ENCODE measurements around the gene OSTN. TPM values are rescaled to one million over a fixed set of nuclear protein-coding genes. Genes with fewer than 3 reads are reported as not detected.

Gene OSTN
- total and polyA plus RNA-seq, 2 of the 13 experiments (the other 11 are each of a cell fraction or from before 2014, with no cell fraction given), result not detected

GRCh38 chr3:191227541-191227940 is 28.5 kb downstream of the OSTN start (continued):
- TF ChIP-seq ONECUT2 (CRISPR knock-in tag; IDR thresholded peaks at IDR 0.05), result no peak
- no peak for TF ChIP-seq ZNF75D (CRISPR knock-in tag; IDR thresholded peaks at IDR 0.05; ENCODE audit: borderline replicate concordance)
- TF ChIP-seq STAG1 (CRISPR knock-in tag; IDR thresholded peaks at IDR 0.05), result no peak

GRCh38 chr3:191234216-191234615 is 35.2 kb downstream of the OSTN start:
- intact Hi-C loops (cut with micrococcal nuclease; ENCODE audit: unreplicated experiment), result no loop called here
- POLR2A ChIA-PET, result no interaction called here
- BruUV-seq (replicated peaks), result no TSS peak
- Histone ChIP-seq H4K20me1 (ENCODE audit: insufficient read depth, low read length) (no peaks in the 10 kb centered on the region), H3K79me2 (ENCODE audit: insufficient read depth, low read length) (no peaks in the 10 kb centered on the region), H3K4me1 (ENCODE audit: insufficient read depth, low read length) (peaks cover 11% of the 10 kb centered on the region), H3K27me3 (ENCODE audit: control insufficient read depth in 1 of 2, insufficient read depth in 2 of 2, low read length in 2 of 2) (no peaks in the 10 kb centered on the region; a peak in 1 of 5 replicates), H3K9ac (ENCODE audit: insufficient read depth, low read depth, low read length) (no peak overlapping the region), H3K27ac (ENCODE audit: extremely low read length, insufficient read depth, low read length) (no peak overlapping the region), H3K4me2 (ENCODE audit: low read depth, low read length) (no peak overlapping the region), H3K36me3 (replicated peaks in 1 of 2; ENCODE audit: control insufficient read depth in 1 of 2, insufficient read depth in 2 of 2, low read length in 2 of 2) (no peaks in the 10 kb centered on the region), H3K9me3 (ENCODE audit: low read length) (no peaks in the 10 kb centered on the region), H2AFZ (ENCODE audit: low read length) (no peak overlapping the region), H3K4me3 (replicated peaks in 1 of 3; ENCODE audit: insufficient read depth in 1 of 3, low read depth in 2 of 3, low read length in 3 of 3) (no peak overlapping the region)
- DNase-seq (ENCODE audit: low spot score) (no peak), FAIRE-seq (no peak), ATAC-seq (no peak)
- 46% methylated on average over 9 of the region's 9 CpGs for WGBS (ENCODE audit: low lambda C conversion rate)
- in situ Hi-C loops (cut with HindIII; ENCODE audit: extremely low pct_ligation_motif_present, low pct_unique_long_range_greater_than_20kb), result no loop called here
- CTCF ChIA-PET (ENCODE audit: low intra/inter-chr PET ratio, low total read pairs), result no interaction called here
- TF ChIP-seq ARID5B (CRISPR knock-in tag; IDR thresholded peaks at IDR 0.05), result no peak
- no peak for TF ChIP-seq ZNF883 (CRISPR knock-in tag; IDR thresholded peaks at IDR 0.05; ENCODE audit: not compliant biosample characterization)
- no peak for TF ChIP-seq ZNF687 (CRISPR knock-in tag; IDR thresholded peaks at IDR 0.05)
- no peak for TF ChIP-seq HOMEZ (CRISPR knock-in tag; IDR thresholded peaks at IDR 0.05; ENCODE audit: low read depth)
- TF ChIP-seq NPAS2 (CRISPR knock-in tag; IDR thresholded peaks at IDR 0.05; ENCODE audit: borderline replicate concordance), result no peak
- TF ChIP-seq ZNF891 (CRISPR knock-in tag; IDR thresholded peaks at IDR 0.05), result no peak
- TF ChIP-seq ZNF574 (CRISPR knock-in tag; IDR thresholded peaks at IDR 0.05), result no peak
- TF ChIP-seq ZNF468 (CRISPR knock-in tag; IDR thresholded peaks at IDR 0.05), result no peak

Data from HepG2 (cell line).